Activated T-cell treated with anti-CD3 and anti-CD28 coated beads, Interleukin-2, amount 50 U/mL, for 24 hours (primary cell): ENCODE data around the gene ATP5F1E.
A peak's percentile ranks its signal among the peaks of the same experiment; 100 is the strongest.
"Not testable (repeated sequence)": the region's sequence is repeated elsewhere in the genome, so short reads cannot be mapped to it uniquely, and the experiment has no call there.

Experiments
- DNase-seq: peaks from one replicate; pipeline ENCODE4 v3.0.0-alpha.2; 2020
- H3K27ac Mint-ChIP-seq: 2 replicates; pipeline ENCODE4 v1.8.0; 2020; ENCODE audit warnings: mild to moderate bottlenecking, mixed read lengths
- H3K27me3 Mint-ChIP-seq: 2 replicates; pipeline ENCODE4 v1.8.0; 2020; ENCODE audit warnings: mixed read lengths
- H3K36me3 Mint-ChIP-seq: 2 replicates; pipeline ENCODE4 v1.8.0; 2020; ENCODE audit warnings: low read depth, mixed read lengths
- H3K4me1 Mint-ChIP-seq: 2 replicates; pipeline ENCODE4 v1.8.0; 2020; ENCODE audit warnings: low read depth, mixed read lengths
- H3K4me3 Mint-ChIP-seq: 2 replicates; pipeline ENCODE4 v1.8.0; 2020; ENCODE audit warnings: mild to moderate bottlenecking, moderate library complexity, mixed read lengths
- H3K9me3 Mint-ChIP-seq: 2 replicates; pipeline ENCODE4 v1.8.0; 2020; ENCODE audit warnings: mixed read lengths

Gene ATP5F1E

GRCh38 chr20:59051666-59052185, 19.6 kb upstream of the ATP5F1E start:
- Mint-ChIP-seq H3K27me3 (peaks cover 20% of the 10 kb centered on the region), H3K9me3 (no peaks in the 10 kb centered on the region), H3K4me3 (no peak overlapping the region), H3K27ac (no peak overlapping the region), H3K36me3 (no peaks in the 10 kb centered on the region), H3K4me1 (peaks cover 12% of the 10 kb centered on the region)
- DNase-seq = no peak

- H3K9me3 Mint-ChIP-seq = no peaks in the 10 kb centered on the region
- no peaks in the 10 kb centered on the region for H3K36me3 Mint-ChIP-seq
These were observed 18.3 kb upstream of the ATP5F1E start for GRCh38 chr20:59050437-59050836.

DNA sequence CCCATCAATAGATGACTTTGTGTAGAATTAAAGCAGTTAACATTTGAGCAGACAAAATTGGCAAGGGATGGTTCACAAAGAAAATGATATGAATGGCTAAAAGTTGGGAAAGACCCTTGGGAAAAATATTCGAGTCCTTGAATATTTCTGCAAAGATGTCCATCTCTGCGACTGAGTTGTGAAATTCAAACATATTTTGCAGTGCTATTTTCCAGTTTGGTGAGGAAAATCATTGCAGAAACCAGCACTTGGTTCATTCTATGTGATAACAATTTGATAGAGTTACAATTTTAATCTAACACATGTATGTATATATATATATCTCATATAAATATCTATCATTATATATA, 16.5 kb upstream of the ATP5F1E start:
- Mint-ChIP-seq H3K27me3 (peaks cover 16% of the 10 kb centered on the region), H3K4me3 (no peak overlapping the region), H3K27ac (peak overlapping the region; percentile 24), H3K36me3 (no peaks in the 10 kb centered on the region), H3K4me1 (peaks cover 23% of the 10 kb centered on the region), H3K9me3 (no peaks in the 10 kb centered on the region)
- DNase-seq = no peak

More at GRCh38 chr20:59050437-59050836, 18.3 kb upstream of the ATP5F1E start:
- Mint-ChIP-seq H3K27me3 (peaks cover 20% of the 10 kb centered on the region), H3K4me3 (no peak overlapping the region), H3K27ac (no peak overlapping the region), H3K4me1 (peaks cover 16% of the 10 kb centered on the region)
- no peak for DNase-seq

DNA sequence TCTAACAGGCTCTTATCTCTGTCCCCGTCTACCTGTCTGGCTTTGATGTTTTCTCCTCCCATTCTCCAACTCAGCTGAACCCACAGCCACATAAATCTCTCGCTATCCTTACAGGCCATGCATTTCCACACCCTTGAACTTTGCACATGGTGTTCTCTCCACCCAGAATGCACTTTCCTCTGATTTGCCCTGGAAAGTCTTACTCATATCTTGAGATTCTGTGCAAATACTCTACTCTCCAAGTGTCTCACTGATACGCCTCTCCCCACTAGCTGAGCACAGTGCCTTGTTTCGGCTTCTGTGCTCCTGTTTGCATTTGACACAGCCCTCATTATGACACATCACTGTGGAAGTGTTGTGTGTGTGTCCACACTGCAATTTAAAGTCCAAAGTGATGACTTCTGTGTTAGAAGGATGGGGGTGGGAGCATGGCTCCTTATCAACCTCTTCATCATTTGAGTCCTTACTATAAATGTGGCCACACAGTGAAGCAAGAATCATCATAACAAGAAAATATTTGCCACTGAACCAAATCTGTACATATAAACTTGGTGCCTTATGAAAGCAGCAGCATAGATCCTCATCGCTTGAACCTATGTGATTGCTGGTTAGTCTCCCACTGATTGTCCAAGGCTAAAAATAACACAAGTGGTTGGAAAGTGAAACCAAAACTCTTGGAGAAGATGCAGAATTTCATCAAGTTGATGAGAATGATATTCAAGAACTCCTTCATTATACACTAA, 16.0 kb upstream of the ATP5F1E start:
- H3K4me3 Mint-ChIP-seq = no peak overlapping the region
- peaks cover 28% of the 10 kb centered on the region for H3K4me1 Mint-ChIP-seq
- no peaks in the 10 kb centered on the region for H3K36me3 Mint-ChIP-seq
- no peak for DNase-seq
- peaks cover 11% of the 10 kb centered on the region for H3K27me3 Mint-ChIP-seq
- H3K27ac Mint-ChIP-seq = peak overlapping the region; percentile 24
- H3K9me3 Mint-ChIP-seq = no peaks in the 10 kb centered on the region

DNA sequence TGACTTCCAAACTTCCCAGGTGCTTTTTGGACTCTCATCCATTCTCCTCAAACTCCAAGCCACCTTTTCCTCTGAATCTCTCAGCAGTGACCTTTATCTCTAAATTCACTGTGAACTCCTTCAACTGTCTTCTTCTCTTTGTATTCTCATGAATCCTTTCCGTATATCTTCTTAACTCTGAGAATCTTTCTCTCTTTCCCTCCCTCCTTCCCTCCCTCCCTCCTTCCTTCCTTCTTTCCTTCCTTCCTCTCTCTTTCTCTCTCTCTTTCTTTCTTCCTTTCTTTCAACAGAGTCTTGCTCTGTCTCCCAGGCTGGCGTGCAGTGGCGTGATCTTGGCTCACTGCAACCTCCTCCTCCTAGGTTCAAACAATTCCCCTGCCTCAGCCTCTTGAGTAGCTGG, 14.7 kb upstream of the ATP5F1E start:
- no peak for DNase-seq
- Mint-ChIP-seq H3K9me3 (no peaks in the 10 kb centered on the region), H3K27me3 (peaks cover 7% of the 10 kb centered on the region), H3K4me1 (peaks cover 31% of the 10 kb centered on the region), H3K4me3 (no peak overlapping the region), H3K36me3 (peaks cover 6% of the 10 kb centered on the region), H3K27ac (no peak overlapping the region)

GRCh38 chr20:59044796-59045195, 12.7 kb upstream of the ATP5F1E start:
- Mint-ChIP-seq H3K27me3 (no peaks in the 10 kb centered on the region), H3K4me1 (peaks cover 48% of the 10 kb centered on the region), H3K36me3 (peaks cover 27% of the 10 kb centered on the region), H3K4me3 (no peak overlapping the region), H3K9me3 (no peaks in the 10 kb centered on the region), H3K27ac (no peak overlapping the region)
- no peak for DNase-seq

DNA sequence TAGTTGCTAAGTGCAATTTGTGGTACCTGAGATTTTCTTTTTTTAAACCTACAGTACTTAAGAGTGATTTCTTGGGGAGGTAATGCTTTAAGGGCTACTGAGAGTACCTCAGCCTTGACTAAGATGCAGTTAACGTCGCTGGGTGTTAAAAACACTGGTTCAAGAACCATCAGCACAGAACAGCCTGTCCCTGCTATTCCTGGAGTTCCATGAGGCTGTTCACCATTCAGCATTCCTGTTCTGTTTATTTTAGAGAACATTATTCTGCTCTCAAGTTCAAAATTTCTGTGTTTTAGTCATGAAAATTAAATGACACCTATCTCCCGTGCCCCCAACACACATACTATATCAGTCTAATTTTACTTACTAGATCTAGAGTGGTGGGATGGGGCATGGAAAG, 12.2 kb upstream of the ATP5F1E start:
- no peak overlapping the region for H3K27ac Mint-ChIP-seq
- H3K4me1 Mint-ChIP-seq = peaks cover 53% of the 10 kb centered on the region
- no peak overlapping the region for H3K4me3 Mint-ChIP-seq
- H3K36me3 Mint-ChIP-seq = peaks cover 32% of the 10 kb centered on the region
- DNase-seq = no peak
- H3K9me3 Mint-ChIP-seq = no peaks in the 10 kb centered on the region
- H3K27me3 Mint-ChIP-seq = no peaks in the 10 kb centered on the region

DNA sequence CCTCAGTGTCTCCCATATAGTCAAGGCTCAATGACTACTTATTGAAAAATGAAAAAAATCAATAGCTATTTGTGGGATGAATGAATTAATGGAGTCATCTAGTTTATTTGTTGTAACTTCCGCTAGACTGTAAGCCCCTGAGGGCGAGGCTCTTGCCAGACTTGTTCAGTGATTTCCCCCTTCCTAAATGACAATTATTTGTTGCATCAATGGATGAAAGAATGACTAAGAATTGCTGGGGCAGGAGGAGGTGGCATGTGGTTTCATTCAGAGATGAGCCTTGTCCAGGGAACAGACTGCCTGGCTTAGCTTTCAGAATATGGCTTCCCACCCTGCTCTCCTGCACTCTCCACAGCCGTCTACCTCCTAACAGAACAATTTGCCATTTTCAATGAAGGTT, 11.6 kb upstream of the ATP5F1E start:
- Mint-ChIP-seq H3K27me3 (no peaks in the 10 kb centered on the region), H3K27ac (peak overlapping the region; percentile 91), H3K9me3 (no peaks in the 10 kb centered on the region), H3K4me1 (peaks cover 58% of the 10 kb centered on the region), H3K4me3 (peak overlapping the region; percentile 75), H3K36me3 (peaks cover 37% of the 10 kb centered on the region)
- no peak for DNase-seq

DNA sequence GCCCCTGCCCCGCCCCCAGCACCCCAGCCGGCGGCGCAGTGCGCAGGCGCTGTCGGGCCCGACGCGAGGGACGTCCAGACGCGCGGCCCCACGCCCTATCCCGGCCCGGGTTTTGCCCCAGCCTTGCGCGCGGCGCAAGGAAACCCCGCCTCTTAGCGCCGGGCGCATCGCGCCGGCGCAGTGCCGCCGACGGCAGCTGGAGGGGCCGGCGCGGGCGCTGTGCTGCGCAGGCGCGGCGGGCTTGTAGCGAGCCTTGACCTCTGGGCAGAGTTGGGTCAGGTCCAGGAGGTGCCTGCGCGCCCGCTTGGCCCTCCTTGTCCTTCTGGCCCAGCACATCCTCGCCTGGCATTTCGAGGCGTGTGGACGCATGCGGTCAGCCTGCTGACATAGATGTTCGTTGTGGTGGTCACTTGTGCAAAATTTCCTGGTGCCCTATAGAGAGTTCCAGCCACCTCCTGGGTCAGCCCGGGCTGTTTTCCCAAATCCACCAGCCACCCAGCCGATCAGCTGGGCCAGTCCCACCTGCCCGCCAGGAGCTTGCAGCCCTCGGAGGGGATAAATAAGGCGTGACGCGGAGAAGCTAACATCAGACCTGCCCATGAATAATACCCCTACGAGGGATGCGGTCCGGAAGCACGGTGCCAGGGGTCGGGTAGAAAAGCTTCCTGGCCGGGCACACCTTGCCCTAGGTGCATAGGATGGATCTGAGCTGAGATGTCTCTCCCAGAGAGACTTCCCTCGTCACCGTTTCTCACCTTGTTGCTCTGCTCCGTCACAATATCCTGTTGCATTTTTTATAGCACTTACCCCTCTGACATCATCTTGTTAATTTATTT, 10.9 kb upstream of the ATP5F1E start:
- Mint-ChIP-seq H3K27me3 (no peaks in the 10 kb centered on the region), H3K27ac (peak overlapping the region; percentile 96), H3K9me3 (no peaks in the 10 kb centered on the region), H3K4me1 (peaks cover 57% of the 10 kb centered on the region), H3K36me3 (peaks cover 44% of the 10 kb centered on the region), H3K4me3 (peak overlapping the region; percentile 92)
- DNase-seq = peak; percentile 96

DNA sequence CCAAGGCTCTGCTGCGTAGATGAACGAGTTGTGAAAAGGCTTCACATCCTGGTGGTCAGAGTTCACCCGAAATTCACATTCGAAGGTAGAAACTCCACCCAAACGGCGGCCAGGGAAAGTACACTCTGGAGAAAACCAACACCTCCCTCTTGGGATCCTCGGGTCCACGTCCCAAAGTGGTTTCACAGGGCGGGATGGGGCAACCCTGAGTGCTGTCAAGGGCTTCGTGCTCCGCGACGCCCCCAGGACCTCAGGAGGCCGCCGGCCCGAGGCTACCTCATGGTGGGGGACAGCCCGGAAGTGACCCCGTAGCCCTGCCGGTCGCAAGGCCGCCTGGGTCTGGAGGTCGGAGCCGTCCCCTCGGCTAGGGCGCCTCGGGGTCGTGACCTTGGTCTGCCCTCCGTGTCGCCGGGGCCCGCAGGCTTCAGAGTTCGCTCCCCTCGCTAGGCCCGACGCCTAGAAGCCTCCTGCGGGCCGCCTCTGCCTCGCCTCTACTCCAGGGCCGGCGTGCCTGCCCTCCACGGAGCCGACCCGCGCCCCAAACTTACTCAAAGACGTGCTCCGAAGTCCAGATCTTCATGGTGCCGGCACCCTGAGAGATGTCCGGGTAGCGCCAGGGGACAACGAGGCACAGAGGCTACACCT, 10.1 kb upstream of the ATP5F1E start, which contains the start of gene PRELID3B:
Gene PRELID3B (minus strand): TSS at position 636 of the 645 bp plus-strand sequence. CDS start 56 bp downstream, at position 580.
- Mint-ChIP-seq H3K27ac (peak within 1 kb of the TSS; percentile 96), H3K4me1 (peaks cover 59% of the 10 kb centered on the region), H3K27me3 (no peaks in the 10 kb centered on the region), H3K36me3 (peaks cover 51% of the 10 kb centered on the region), H3K4me3 (peak within 1 kb of the TSS; percentile 92), H3K9me3 (no peaks in the 10 kb centered on the region)
- no peak for DNase-seq

DNA sequence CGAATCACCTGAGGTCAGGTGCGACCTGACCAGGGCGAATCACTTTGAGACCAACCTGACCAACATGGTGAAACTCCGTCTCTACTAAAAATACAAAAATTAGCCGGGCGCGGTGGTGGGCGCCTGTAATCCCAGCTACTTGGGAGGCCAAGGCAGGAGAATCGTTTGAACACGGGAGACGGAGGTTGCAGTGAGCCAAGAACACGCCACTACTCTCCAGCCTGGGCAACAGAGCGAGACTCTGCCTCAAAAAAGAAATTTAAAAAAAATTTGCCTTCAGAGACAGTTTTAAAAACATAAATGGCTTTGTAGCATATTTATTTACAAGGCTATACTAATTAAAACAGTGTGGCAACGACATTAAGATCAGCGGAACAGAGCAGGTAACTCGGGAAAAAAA, 9.4 kb upstream of the ATP5F1E start:
- not testable (repeated sequence) for H3K27me3 Mint-ChIP-seq, H3K9me3 Mint-ChIP-seq, DNase-seq
- H3K36me3 Mint-ChIP-seq = peaks cover 59% of the 10 kb centered on the region
- peak overlapping the region; percentile 92 for H3K4me3 Mint-ChIP-seq
- peaks cover 64% of the 10 kb centered on the region for H3K4me1 Mint-ChIP-seq
- H3K27ac Mint-ChIP-seq = peak overlapping the region; percentile 78

- Mint-ChIP-seq H3K27me3 (no peaks in the 10 kb centered on the region), H3K4me3 (peak overlapping the region; percentile 92), H3K27ac (peak overlapping the region; percentile 78), H3K4me1 (peaks cover 70% of the 10 kb centered on the region), H3K36me3 (peaks cover 67% of the 10 kb centered on the region), H3K9me3 (no peaks in the 10 kb centered on the region)
- DNase-seq = no peak
These were observed 8.5 kb upstream of the ATP5F1E start for GRCh38 chr20:59040667-59041066.

- Mint-ChIP-seq H3K36me3 (peaks cover 80% of the 10 kb centered on the region), H3K9me3 (no peaks in the 10 kb centered on the region), H3K4me3 (peak overlapping the region; percentile 92), H3K4me1 (peaks cover 73% of the 10 kb centered on the region), H3K27ac (peak overlapping the region; percentile 78), H3K27me3 (no peaks in the 10 kb centered on the region)
- no peak for DNase-seq
These were observed 7.1 kb upstream of the ATP5F1E start for GRCh38 chr20:59039233-59039632.

DNA sequence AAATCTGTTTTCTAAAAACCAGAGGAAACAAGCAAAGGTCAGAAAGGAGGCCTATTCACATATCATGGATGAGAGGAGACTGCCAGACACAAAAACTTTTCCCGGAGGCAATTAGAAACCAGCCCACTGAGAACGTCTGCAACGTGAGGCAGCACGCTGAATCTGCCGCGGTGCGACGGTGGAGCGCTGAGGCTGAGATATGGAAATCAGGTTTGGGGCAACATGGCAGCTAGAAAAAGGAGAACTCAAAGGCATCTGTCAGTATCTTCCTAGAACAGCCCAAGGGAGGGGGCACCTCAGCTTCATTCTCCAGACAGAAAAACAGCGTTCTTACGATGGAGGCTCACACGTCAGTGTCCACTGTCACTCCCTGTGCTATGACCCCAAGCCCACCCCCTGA, 5.3 kb upstream of the ATP5F1E start:
- no peak for DNase-seq
- H3K27me3 Mint-ChIP-seq = no peaks in the 10 kb centered on the region
- H3K9me3 Mint-ChIP-seq = no peaks in the 10 kb centered on the region
- H3K36me3 Mint-ChIP-seq = peaks cover 92% of the 10 kb centered on the region
- H3K4me1 Mint-ChIP-seq = peaks cover 74% of the 10 kb centered on the region
- peak overlapping the region; percentile 8 for H3K27ac Mint-ChIP-seq
- no peak overlapping the region for H3K4me3 Mint-ChIP-seq
